ENCODE measurements around the gene CYP46A1. TPM values are rescaled to one million over a fixed set of nuclear protein-coding genes. Genes with fewer than 3 reads are reported as not detected.

CYP46A1 gene
- total RNA-seq, 2 donors from 2014 or later, result 0.09 to 0.45 TPM

- intact Hi-C loops (cut with DNase I, micrococcal nuclease), result no loop called here
- ATAC-seq (no peak), DNase-seq (no peak)
Observed at GRCh38 chr14:99747582-99748330, 63.7 kb downstream of the CYP46A1 start.

GRCh38 chr14:99748529-99748928, 64.4 kb downstream of the CYP46A1 start:
- ATAC-seq, result no peak

GRCh38 chr14:99749142-99749541, 65.0 kb downstream of the CYP46A1 start:
- ATAC-seq (no peak), DNase-seq (no peak)
- intact Hi-C loops (cut with DNase I, micrococcal nuclease), result no loop called here

More at GRCh38 chr14:99748529-99748928, 64.4 kb downstream of the CYP46A1 start:
- no peak for DNase-seq
- intact Hi-C loops (cut with DNase I, micrococcal nuclease), result no loop called here

- intact Hi-C loops (cut with DNase I, micrococcal nuclease), result no loop called here
- ATAC-seq, result no peak
- no peak for DNase-seq
Observed at GRCh38 chr14:99749763-99750715, 65.9 kb downstream of the CYP46A1 start.

GRCh38 chr14:99750746-99751450, 66.8 kb downstream of the CYP46A1 start:
- ATAC-seq (no peak), DNase-seq (no peak)
- intact Hi-C loops (cut with DNase I, micrococcal nuclease), result no loop called here

GRCh38 chr14:99751539-99752485, 67.7 kb downstream of the CYP46A1 start:
- DNase-seq (no peak), ATAC-seq (no peak)
- intact Hi-C loops (cut with DNase I, micrococcal nuclease), result no loop called here

GRCh38 chr14:99752486-99753121, 68.5 kb downstream of the CYP46A1 start:
- intact Hi-C loops (cut with DNase I, micrococcal nuclease), result no loop called here
- DNase-seq, result no peak
- ATAC-seq, result no peak

GRCh38 chr14:99753225-99754140, 69.4 kb downstream of the CYP46A1 start:
- intact Hi-C loops (cut with DNase I, micrococcal nuclease), result no loop called here
- ATAC-seq, result no peak
- no peak for DNase-seq

GRCh38 chr14:99754141-99755067, 70.3 kb downstream of the CYP46A1 start:
- DNase-seq (peak in 1 of 2 donors; percentile 22), ATAC-seq (no peak)
- intact Hi-C loops (cut with DNase I, micrococcal nuclease), result no loop called here

GRCh38 chr14:99755068-99755405, 70.9 kb downstream of the CYP46A1 start:
- no peak for ATAC-seq
- intact Hi-C loops (cut with DNase I, micrococcal nuclease), result no loop called here
- DNase-seq, result peak in 1 of 2 donors; percentile 14

- DNase-seq (peak; percentile 63 to 70), ATAC-seq (no peak)
- intact Hi-C loops (cut with DNase I, micrococcal nuclease), result no loop called here
Observed at GRCh38 chr14:99755629-99756603, 71.8 kb downstream of the CYP46A1 start.

- ATAC-seq (no peak), DNase-seq (peak in 1 of 2 donors; percentile 22)
- intact Hi-C loops (cut with DNase I, micrococcal nuclease), result no loop called here
Observed at GRCh38 chr14:99756796-99757195, 72.7 kb downstream of the CYP46A1 start.

- intact Hi-C loops (cut with DNase I, micrococcal nuclease), result no loop called here
- DNase-seq (peak in 1 of 2 donors; percentile 25), ATAC-seq (no peak)
Observed at GRCh38 chr14:99757331-99758070, 73.4 kb downstream of the CYP46A1 start.
